Stimulated activated CD4-positive, alpha-beta T cell treated with anti-CD3 and anti-CD28 coated beads, Interleukin-2, amount 100 ng/mL, for 24 hours (primary cell): Measurements from ENCODE around the gene KIRREL3.

Source experiments
- DNase-seq, 2 donors: peaks; one replicate each; pipeline ENCODE4 v3.0.0-alpha.2; 2020

The KIRREL3 gene

GRCh38 chr11:126624506-126624905, 376.1 kb downstream of the KIRREL3 start:
- no peak for DNase-seq

DNA sequence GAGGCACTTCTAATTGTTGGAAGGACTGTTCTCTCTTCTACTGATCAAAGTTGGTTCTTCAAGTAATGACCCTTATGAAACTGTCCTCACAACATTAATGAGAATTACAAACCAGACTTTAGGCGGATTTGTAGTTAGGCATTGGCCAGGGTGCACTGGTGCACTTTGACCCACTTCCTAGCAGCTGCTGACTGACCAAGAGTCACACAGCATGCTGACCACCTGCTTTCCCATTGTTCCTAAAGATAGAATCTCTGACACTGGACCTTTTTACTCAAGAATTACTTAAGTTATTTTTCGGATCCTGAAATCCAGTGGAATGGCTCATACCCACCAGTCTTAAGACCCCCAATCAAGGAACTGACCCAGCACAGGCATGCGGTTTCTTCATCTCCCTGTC, 381.1 kb downstream of the KIRREL3 start:
- no peak for DNase-seq

DNA sequence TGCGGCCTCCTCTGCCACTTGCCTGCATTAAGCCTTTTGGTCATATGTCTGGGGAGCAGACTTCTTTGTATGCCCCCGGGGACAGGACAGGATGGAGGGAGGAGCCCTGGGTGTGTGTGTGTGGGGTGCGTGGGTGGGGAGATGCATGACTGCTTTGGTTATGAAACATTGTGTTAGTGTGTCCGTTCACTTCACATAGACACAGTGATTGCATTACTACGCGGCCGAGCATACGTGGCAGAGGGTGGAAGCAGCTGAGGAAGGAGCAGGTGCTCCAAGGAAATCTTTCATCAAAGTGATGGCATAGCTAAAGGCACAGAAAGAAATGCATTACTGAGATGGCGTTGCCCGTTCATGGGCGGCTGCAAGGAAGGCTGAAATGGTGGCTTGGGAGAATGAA, 384.7 kb downstream of the KIRREL3 start:
- no peak for DNase-seq

DNA sequence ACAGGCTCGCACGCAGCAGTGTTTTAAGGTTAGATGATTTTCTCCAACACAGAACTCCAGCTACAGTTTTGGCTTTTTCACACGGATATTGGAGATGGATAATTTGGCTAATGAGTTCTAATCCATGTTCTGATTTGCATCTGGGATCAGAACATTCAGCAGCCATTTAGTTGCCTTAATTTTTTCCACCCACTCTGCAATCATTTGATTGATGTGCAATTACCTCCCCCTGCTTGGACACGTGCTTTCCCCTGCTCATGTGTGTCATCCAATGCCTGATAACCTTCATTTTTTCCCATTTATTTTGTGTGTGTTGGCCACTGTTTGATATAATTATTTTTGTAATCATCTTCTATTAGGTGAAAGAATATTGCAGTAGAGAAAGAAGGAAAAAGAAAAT, 387.3 kb downstream of the KIRREL3 start:
- no peak for DNase-seq

DNA sequence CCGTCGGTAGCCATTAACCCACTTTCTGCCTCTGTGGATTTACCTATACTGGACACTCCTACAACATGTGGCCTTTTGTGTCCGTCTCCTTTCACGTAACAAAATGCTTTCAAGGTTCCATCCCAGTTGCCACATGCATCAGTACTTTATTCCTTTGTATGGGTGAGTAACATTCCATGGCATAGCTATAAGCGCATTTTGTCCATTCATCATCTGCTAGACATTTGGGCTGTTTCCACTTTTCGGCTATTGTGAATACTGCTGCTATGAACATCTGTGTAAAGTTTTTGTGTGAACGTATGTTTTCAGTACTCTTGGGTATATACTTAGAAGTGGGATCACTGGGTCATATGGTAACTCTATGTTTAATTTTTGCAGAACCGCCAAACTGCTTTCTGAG, 387.9 kb downstream of the KIRREL3 start:
- no peak for DNase-seq

DNA sequence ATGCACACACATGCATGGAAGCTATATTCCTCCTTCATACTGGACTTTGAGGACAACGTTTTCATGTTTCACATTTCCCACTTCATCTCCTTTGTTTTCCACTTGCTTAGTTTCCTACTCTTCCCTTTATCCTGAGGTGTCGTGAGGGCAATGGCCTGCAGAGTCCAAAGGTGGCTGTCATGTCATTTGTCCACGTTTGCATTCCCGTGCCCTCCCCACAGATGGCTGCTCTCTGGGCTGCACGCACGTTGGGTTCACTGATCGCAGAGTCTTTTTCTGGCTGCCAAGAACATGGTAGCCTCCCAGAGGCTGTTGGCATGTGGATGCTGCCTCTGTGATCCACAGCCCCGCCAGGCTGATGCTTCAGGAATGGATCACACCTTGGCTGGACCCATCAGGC, 389.1 kb downstream of the KIRREL3 start:
- no peak for DNase-seq

GRCh38 chr11:126608658-126609057, 391.9 kb downstream of the KIRREL3 start:
- DNase-seq = no peak

DNA sequence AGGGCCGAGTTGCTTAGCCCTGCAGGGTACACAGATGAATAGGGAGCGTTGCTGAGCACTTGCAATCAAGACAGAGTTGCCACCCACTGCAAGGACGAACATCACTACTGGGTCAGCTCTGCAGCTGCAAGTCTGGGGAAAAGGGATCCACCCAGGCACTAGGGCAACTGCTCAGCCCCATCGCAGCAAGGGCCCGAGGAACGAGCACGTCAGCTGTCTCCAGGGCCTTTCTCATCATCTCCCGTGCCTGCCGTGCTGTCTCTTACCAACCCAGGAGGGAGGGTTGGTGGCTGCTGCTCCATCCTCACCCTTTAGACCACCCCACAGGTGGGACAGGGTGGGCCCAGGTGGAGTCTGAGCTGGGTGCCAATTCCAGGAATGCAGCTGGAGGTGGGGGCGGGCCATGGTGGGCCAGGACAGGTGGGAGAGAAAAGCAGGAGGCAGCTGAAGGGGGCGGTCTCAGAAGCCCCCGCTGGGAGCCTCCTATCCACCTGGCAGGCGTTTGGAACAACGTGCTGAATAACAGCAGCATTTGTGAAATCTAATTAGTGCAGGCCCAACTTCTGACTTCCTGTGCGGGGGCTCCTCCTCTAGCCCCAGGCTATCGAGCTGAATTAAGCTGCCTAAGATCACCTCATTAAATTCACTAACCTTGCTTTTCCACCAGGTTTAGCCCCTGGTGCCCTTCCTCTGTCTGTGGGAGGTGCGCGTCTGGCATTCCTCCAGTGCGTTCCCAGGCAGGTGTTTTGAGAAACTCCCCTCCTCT, 392.6 kb downstream of the KIRREL3 start:
- DNase-seq = no peak

DNA sequence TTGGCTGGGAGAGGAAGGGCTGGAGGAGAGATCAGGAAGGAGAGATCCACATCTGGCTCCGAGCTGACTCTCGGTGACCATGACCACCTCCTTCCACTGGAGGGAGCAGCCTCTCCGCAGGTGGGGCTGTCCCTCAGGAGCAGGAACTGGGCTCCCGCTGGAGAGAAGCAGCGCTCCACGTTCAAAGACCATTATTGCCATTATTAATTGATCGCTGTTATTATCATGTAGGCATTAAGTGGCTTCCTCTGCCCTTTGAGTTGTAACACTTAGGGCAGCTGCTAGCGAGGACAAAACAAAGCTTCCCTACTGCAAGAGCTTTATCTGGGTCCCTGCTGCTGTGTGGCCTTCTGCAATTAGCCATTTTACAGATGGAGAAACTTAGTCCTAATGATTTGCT, 393.2 kb downstream of the KIRREL3 start:
- peak in 1 of 2 donors; percentile 16 for DNase-seq

DNA sequence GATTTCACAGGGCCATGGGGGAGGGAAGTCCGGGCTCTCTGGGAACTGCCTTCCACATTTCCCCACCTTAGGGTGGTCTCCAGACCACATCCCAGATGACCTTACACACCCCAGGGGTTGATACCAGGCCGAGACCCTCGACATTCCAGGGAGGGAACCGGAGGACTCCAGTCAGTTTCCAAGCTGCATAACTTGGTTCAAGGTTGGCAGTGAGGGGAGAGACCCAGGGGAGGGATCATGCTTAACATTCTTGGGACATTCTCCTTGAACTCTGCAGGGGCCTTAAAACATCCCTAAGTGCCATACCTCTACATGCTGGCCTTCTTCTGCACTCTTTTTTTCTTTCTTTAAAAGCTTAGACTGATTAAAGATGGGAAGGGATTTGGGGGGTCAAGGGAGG, 394.1 kb downstream of the KIRREL3 start:
- DNase-seq = no peak

DNA sequence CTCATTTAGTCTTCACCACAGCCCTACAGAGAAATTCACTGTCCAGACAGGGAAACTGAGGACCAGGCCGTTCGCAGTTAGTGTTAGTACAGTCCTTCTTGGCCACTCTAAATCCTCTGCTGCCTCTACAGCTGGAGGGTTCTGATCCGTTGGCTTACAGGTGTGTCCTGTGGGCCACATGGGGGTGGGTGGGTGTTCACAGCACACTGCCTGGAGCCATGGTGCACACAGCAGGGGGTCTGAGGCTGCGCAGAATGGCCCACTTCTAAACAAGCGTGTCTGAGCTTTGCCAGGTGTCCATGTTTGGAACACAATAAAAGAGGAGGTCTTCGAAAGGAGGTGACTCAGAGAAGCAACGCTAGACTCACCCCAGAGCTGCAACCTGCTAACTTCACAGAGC, 396.1 kb downstream of the KIRREL3 start:
- no peak for DNase-seq

- DNase-seq = no peak
These were observed 397.1 kb downstream of the KIRREL3 start for GRCh38 chr11:126603486-126603885.

DNA sequence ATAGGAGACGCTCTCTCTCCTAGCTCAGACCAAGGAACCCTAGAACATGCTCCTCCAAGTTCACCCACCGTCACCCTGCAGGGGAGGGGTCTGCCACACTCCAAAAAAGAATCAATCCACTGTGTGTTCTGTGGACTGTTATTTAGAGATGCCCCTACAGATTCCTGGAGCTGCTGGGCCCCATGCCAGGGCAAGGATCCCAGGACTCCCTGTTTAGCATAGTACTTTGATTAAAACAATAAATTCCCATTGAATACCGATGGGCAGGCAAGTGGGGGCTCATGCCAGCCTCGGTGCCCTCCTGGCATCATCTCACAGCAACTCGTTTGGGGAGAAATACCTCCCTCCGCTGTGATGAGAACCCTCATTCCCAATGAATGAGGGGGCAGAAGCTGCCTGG, 397.6 kb downstream of the KIRREL3 start:
- DNase-seq = no peak

GRCh38 chr11:126602349-126602940, 398.1 kb downstream of the KIRREL3 start:
- no peak for DNase-seq

GRCh38 chr11:126601550-126602215, 398.9 kb downstream of the KIRREL3 start:
- no peak for DNase-seq

DNA sequence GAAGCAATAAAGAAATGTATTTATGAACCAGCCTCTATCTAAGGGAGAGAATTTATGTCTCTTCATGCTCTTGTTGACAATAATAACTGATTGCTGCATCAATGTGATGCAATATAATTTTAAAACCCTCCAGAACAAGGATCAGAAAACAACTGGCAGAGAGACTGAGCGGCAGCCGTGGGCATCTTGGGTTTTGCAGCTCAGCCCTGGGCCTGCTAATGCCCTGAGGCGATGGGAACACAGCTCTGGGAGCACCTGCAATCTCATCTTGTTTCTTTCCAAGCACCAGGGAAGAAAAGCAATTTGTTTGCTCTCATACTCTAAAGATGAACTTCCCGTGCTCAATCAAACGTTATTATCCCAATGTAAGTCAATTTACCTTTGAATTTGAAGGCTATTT, 399.4 kb downstream of the KIRREL3 start:
- no peak for DNase-seq

DNA sequence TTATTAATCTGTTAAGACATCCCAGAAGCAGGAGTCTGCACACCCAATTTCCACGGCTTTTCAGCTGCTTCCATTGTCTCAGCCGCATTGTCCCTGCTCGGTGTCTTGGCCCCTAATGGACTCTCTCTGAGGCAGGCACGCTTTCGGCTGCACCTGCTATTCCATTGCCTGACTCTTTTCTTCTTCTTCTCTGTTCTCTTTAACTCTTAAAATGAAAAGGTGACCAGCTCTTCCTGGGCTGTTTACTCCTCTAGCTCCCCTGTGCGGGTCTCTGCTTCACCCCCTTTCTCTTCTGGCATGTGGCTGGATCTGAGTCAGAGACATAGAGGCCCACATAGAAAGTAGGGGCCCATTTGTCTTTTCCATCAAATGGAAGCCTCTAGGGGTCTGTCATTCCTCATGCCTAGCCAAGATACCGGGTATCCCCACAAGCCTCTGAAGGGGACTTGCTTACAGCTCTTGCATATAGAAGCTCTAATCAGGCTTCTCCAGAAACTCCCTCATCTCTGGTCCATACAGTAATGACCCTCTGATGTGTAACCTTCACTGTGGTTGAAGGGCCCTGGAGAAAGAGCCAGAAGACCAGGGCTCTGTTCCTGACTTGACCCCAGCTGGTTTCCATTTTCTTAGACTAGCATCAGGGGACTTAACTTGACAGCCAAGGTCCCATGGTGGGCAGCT, 401.2 kb downstream of the KIRREL3 start:
- no peak for DNase-seq

GRCh38 chr11:126598344-126599216, 402.0 kb downstream of the KIRREL3 start:
- DNase-seq = no peak

- no peak for DNase-seq
These were observed 403.5 kb downstream of the KIRREL3 start for GRCh38 chr11:126597041-126597440.

DNA sequence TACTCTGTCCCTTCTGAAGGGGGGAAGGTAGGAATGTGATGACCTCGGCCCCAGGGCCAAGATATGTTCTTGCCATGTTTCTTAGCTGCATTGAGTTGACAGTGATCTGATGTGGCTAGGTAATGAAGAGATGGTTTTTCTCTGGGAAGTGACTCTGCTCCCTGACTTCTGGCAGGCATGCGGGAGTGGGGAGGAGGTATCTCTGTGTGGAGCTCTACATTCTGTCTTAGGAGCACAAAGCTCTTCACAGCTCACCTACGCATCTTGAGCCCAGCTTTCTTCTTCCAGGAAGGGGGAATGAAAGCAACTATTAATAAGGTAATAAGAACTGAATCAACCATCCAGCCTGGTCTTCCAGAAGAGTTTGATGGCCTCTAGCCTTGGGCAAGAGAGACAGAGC, 404.1 kb downstream of the KIRREL3 start:
- no peak for DNase-seq

DNA sequence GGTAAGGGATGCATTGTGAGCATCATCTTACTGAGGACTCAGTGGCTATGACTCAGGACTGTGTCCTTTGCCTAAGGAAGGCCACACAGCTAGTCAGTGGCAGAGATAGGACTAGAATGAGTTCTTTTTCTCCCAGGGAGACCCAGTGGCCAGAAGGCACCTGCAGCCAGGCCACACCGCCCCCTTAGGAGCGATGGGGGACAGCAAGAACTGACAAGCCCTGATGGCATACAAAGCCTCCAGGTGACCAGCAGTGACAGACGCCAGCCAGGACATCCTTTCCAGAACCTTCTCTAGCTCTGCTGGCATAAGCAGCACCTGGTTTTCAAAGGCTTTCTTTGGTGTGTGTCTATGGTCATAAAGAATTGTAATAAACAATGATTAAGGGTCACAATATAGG, 405.0 kb downstream of the KIRREL3 start:
- no peak for DNase-seq

DNA sequence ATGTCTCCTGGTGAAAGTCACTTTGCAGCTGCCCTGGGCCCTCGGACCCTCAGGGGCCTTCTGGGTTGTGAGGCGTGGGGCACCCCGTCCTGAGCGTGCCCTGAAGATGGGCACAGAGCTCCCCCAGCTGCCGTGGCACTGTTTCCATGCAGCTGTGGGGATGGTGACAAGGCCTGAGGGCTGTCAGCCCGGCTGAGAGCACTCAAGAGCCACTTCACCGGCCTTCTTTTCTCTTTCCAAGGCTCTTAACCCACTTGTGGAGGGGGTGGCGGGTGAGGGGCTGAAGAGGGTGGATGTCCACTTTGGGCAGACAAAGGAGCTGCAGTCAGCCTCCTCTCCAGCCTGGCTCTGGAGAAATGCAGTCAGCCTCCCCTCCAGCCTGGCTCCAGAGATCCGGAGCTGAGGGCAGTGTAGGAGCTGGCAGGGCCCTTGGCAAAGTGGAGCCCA, 405.6 kb downstream of the KIRREL3 start:
- no peak for DNase-seq
